Fibroblast of lung (primary cell): ENCODE data around the gene EIF4A3.

Source experiments
- EZH2 ChIP-seq: IDR thresholded peaks from 2 replicates; pipeline ENCODE4 v1.5.1; 2012; ENCODE audit warnings: low read length, control low read depth, mild to moderate bottlenecking; ENCODE audit errors: missing control alignments
- TF ChIP-seq, protein P1 (sequence below), 2 donors: IDR thresholded peaks in 1 of 2; conservative IDR thresholded peaks in 1 of 2; 1 replicate in 1 of 2; 2 replicates in 1 of 2; pipeline ENCODE4 v1.5.1; 2011 to 2012; ENCODE audit warnings: low read length in 2 of 2, control low read depth in 1 of 2, inconsistent platforms in 1 of 2, low read depth in 1 of 2, mild to moderate bottlenecking in 1 of 2

DNA sequence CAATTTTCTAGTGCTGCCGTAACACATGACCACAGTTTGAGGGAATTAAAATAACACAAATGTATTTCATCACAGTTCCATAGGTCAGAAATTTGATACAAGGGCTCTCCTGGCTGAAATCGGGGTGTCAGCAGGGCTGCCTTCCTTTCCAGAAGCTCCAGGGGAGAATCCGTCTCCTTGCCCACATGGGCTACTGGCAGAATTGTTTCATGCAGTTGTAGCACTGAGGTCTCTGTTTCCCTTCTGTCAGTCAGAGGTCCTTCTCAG lies 20.5 kb downstream of the EIF4A3 start:
- no peak for TF ChIP-seq EZH2
- TF ChIP-seq, protein P1, sequence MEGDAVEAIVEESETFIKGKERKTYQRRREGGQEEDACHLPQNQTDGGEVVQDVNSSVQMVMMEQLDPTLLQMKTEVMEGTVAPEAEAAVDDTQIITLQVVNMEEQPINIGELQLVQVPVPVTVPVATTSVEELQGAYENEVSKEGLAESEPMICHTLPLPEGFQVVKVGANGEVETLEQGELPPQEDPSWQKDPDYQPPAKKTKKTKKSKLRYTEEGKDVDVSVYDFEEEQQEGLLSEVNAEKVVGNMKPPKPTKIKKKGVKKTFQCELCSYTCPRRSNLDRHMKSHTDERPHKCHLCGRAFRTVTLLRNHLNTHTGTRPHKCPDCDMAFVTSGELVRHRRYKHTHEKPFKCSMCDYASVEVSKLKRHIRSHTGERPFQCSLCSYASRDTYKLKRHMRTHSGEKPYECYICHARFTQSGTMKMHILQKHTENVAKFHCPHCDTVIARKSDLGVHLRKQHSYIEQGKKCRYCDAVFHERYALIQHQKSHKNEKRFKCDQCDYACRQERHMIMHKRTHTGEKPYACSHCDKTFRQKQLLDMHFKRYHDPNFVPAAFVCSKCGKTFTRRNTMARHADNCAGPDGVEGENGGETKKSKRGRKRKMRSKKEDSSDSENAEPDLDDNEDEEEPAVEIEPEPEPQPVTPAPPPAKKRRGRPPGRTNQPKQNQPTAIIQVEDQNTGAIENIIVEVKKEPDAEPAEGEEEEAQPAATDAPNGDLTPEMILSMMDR (conservative IDR thresholded peaks at IDR 0.05 in 1 of 2, IDR thresholded peaks at IDR 0.05 in 1 of 2; ENCODE audit: low read depth in 1 of 2, low read length in 2 of 2) = no peak
